Activated naive CD4-positive, alpha-beta T cell treated with anti-CD3 and anti-CD28 coated beads, Interleukin-2, amount 50 U/mL, for 24 hours (primary cell): Measurements from ENCODE around the gene KYNU.
"Not testable (repeated sequence)": the region's sequence is repeated elsewhere in the genome, so short reads cannot be mapped to it uniquely, and the experiment has no call there.

ENCODE experiments used
- H3K27ac Mint-ChIP-seq: one replicate; pipeline ENCODE4 v1.8.0; 2021; ENCODE audit warnings: mild to moderate bottlenecking, mixed read lengths
- H3K27me3 Mint-ChIP-seq: one replicate; pipeline ENCODE4 v1.8.0; 2021; ENCODE audit warnings: mixed read lengths
- H3K36me3 Mint-ChIP-seq: one replicate; pipeline ENCODE4 v1.8.0; 2021; ENCODE audit warnings: mixed read lengths
- H3K4me1 Mint-ChIP-seq: one replicate; pipeline ENCODE4 v1.8.0; 2021; ENCODE audit warnings: mixed read lengths
- H3K4me3 Mint-ChIP-seq: one replicate; pipeline ENCODE4 v1.8.0; 2021; ENCODE audit warnings: mild to moderate bottlenecking, mixed read lengths
- H3K9me3 Mint-ChIP-seq: one replicate; pipeline ENCODE4 v1.8.0; 2021; ENCODE audit warnings: mixed read lengths

The KYNU gene

GRCh38 chr2:143058851-143059250, 181.4 kb downstream of the KYNU start:
- H3K36me3 Mint-ChIP-seq = no peaks in the 10 kb centered on the region
- no peak overlapping the region for H3K4me3 Mint-ChIP-seq
- peaks cover 2% of the 10 kb centered on the region for H3K27me3 Mint-ChIP-seq
- no peaks in the 10 kb centered on the region for H3K9me3 Mint-ChIP-seq
- no peak overlapping the region for H3K27ac Mint-ChIP-seq
- no peaks in the 10 kb centered on the region for H3K4me1 Mint-ChIP-seq

DNA sequence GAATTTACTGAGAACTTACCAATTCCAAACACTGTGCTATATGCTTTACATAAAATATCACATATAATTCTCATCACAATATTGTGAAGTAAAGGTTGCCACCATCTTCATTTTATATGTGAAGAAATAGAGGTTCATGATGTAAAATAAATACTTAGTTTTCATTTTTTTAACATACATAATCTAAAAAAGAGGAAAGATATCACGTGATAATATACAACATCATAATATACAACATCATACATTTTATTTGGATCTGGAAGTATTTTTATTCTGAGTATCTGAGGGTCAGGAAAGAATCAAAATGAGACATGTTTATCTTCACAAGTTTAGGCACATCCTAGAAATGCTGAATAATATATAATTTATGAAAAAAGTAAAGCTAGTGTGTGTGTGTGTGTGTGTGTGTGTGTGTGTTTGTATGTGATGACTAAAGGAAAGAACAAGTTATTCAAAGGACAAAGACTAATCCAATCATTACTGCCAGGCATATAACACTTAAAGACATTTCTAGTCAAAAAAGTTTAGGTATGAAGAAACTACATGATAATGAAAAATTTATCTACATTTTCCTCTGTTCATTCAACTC, 186.2 kb downstream of the KYNU start:
- Mint-ChIP-seq H3K27me3 (peaks cover 4% of the 10 kb centered on the region), H3K4me3 (no peak overlapping the region), H3K9me3 (peaks cover 10% of the 10 kb centered on the region), H3K4me1 (no peaks in the 10 kb centered on the region), H3K36me3 (peaks cover 2% of the 10 kb centered on the region), H3K27ac (no peak overlapping the region)

DNA sequence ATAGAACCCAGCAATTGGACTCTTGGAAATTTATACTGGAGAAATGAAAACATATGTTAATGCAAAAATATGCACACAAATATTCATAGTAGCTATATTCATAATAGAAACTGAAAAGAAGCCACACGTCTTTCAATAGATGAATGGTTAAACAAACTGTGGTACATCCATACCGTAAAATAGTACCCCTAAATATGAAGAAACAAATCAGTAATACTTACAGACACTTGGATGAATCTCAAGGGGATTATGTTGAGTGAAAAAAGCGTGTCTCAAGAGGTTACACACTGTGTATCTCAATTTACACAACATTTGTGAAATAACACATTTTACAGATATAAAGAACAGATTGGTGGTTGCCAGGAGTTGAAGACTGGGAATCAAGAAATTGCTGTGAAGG, 190.6 kb downstream of the KYNU start:
- no peak overlapping the region for H3K4me3 Mint-ChIP-seq
- H3K27ac Mint-ChIP-seq = no peak overlapping the region
- peaks cover 10% of the 10 kb centered on the region for H3K9me3 Mint-ChIP-seq
- peaks cover 2% of the 10 kb centered on the region for H3K36me3 Mint-ChIP-seq
- H3K4me1 Mint-ChIP-seq = no peaks in the 10 kb centered on the region
- peaks cover 2% of the 10 kb centered on the region for H3K27me3 Mint-ChIP-seq

GRCh38 chr2:143068509-143068908, 191.0 kb downstream of the KYNU start:
- H3K27ac Mint-ChIP-seq = no peak overlapping the region
- H3K4me1 Mint-ChIP-seq = no peaks in the 10 kb centered on the region
- H3K9me3 Mint-ChIP-seq = peaks cover 10% of the 10 kb centered on the region
- H3K4me3 Mint-ChIP-seq = no peak overlapping the region
- H3K36me3 Mint-ChIP-seq = peaks cover 2% of the 10 kb centered on the region
- peaks cover 2% of the 10 kb centered on the region for H3K27me3 Mint-ChIP-seq

- Mint-ChIP-seq H3K36me3 (peaks cover 3% of the 10 kb centered on the region), H3K4me1 (no peaks in the 10 kb centered on the region), H3K9me3 (no peaks in the 10 kb centered on the region), H3K27ac (no peak overlapping the region), H3K27me3 (no peaks in the 10 kb centered on the region), H3K4me3 (no peak overlapping the region)
Measured at GRCh38 chr2:143070704-143071103, 193.2 kb downstream of the KYNU start.

DNA sequence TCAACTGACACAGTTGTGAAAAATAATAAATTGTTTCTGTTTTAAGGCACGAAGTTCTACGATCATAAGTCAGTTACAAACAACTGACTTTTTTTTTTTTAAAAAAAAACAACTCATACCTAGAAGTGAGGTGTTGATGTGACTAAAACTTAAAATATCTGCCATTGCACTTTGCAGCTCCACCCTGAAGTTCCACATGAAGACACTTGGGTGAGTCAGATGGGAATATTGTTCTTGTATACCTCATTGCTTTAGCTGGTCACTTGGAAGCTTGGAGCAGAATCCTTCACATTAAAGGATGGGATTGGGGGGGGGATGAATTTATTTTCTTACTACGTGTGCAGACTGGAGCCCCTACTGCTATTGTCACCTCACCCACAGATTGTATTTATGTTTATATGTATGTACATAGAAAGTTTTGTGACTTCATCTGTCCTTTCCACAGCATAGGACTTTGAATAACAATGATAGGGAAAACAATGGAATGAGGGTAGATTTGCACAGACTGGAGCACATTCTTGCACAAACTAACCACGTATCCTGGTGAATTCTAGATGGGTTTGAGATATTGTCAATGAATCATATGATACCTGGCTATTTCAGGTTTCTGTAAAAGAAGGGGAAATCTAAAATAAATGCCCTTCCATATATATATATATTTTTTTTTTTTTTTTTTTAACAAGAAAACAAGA, 193.9 kb downstream of the KYNU start:
- peaks cover 3% of the 10 kb centered on the region for H3K36me3 Mint-ChIP-seq
- H3K27ac Mint-ChIP-seq = no peak overlapping the region
- H3K27me3 Mint-ChIP-seq = no peaks in the 10 kb centered on the region
- H3K4me1 Mint-ChIP-seq = no peaks in the 10 kb centered on the region
- H3K4me3 Mint-ChIP-seq = no peak overlapping the region
- H3K9me3 Mint-ChIP-seq = no peaks in the 10 kb centered on the region

DNA sequence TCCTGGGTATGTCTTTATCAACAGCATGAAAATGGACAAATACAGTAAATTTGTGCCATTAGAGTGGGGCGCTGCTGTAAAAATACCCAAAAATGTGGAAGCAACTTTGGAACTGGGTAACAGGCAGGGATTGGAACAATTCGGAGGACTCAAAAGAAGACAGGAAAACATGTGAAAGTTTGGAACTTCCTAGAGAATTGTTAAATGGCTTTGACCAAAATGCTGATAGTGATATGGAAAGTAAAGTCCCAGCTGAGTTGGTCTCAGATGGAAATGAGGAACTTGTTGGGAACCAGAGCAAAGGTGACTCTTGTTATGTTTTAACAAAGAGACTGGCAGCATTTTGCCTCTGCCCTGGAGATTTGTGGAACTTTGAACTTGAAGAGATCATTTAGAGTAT, 197.4 kb downstream of the KYNU start:
- not testable (repeated sequence) for H3K9me3 Mint-ChIP-seq, H3K27me3 Mint-ChIP-seq, H3K36me3 Mint-ChIP-seq, H3K4me3 Mint-ChIP-seq, H3K4me1 Mint-ChIP-seq, H3K27ac Mint-ChIP-seq

DNA sequence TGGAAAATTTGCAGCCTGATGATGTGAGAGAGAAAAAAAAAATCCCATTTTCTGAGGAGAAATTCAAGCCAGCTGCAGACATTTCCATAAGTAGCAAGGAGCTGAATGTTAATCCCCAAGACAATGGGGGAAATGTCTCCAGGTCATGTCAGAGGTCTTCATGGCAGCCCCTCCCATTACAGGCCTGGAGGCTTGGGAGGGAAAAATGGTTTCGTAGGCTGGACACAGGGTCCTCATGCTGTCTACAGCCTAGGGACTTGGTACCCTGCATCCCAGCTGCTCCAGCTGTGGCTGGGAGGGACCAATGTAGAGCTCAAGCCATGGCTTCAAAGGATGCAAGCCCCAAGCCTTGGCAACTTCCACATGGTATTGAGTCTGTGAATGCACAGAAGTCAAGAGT, 198.2 kb downstream of the KYNU start:
- Mint-ChIP-seq H3K36me3 (peaks cover 3% of the 10 kb centered on the region), H3K4me1 (no peaks in the 10 kb centered on the region), H3K9me3 (no peaks in the 10 kb centered on the region), H3K4me3 (no peak overlapping the region), H3K27ac (no peak overlapping the region), H3K27me3 (no peaks in the 10 kb centered on the region)

GRCh38 chr2:143078104-143078503, 200.6 kb downstream of the KYNU start:
- Mint-ChIP-seq H3K4me1 (no peaks in the 10 kb centered on the region), H3K27me3 (no peaks in the 10 kb centered on the region), H3K36me3 (peaks cover 3% of the 10 kb centered on the region), H3K9me3 (no peaks in the 10 kb centered on the region), H3K27ac (no peak overlapping the region), H3K4me3 (no peak overlapping the region)

GRCh38 chr2:143081616-143082015, 204.2 kb downstream of the KYNU start:
- H3K9me3 Mint-ChIP-seq = no peaks in the 10 kb centered on the region
- H3K4me3 Mint-ChIP-seq = no peak overlapping the region
- no peak overlapping the region for H3K27ac Mint-ChIP-seq
- H3K4me1 Mint-ChIP-seq = peaks cover 25% of the 10 kb centered on the region
- no peaks in the 10 kb centered on the region for H3K27me3 Mint-ChIP-seq
- H3K36me3 Mint-ChIP-seq = no peaks in the 10 kb centered on the region

DNA sequence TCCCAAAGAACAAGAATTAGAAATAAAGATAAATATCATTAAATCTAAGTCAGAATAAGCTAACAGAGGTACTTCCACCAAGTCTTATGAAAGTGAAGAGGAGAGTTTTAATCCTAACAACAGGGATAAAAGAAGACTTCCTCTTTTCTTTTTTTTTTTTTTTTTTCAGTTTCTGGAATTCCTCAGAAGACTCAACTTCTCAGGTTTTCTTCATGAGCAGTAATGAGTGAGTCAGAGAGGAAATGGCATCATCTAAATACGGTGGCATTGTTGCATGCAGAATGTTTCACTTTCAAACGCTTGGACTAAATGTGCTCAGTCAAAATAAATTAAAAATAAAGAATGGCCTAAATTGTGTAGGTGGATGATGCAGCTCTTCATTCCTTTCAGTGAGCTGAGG, 206.2 kb downstream of the KYNU start:
- H3K27ac Mint-ChIP-seq = peak overlapping the region; percentile 46
- peaks cover 25% of the 10 kb centered on the region for H3K4me1 Mint-ChIP-seq
- H3K4me3 Mint-ChIP-seq = no peak overlapping the region
- H3K9me3 Mint-ChIP-seq = no peaks in the 10 kb centered on the region
- H3K36me3 Mint-ChIP-seq = no peaks in the 10 kb centered on the region
- H3K27me3 Mint-ChIP-seq = no peaks in the 10 kb centered on the region

- H3K4me1 Mint-ChIP-seq = peaks cover 25% of the 10 kb centered on the region
- no peaks in the 10 kb centered on the region for H3K27me3 Mint-ChIP-seq
- H3K9me3 Mint-ChIP-seq = no peaks in the 10 kb centered on the region
- no peak overlapping the region for H3K4me3 Mint-ChIP-seq
- H3K36me3 Mint-ChIP-seq = no peaks in the 10 kb centered on the region
- no peak overlapping the region for H3K27ac Mint-ChIP-seq
Measured at GRCh38 chr2:143084462-143084861, 207.0 kb downstream of the KYNU start.

GRCh38 chr2:143085125-143085784, 207.8 kb downstream of the KYNU start:
- Mint-ChIP-seq H3K36me3 (no peaks in the 10 kb centered on the region), H3K9me3 (no peaks in the 10 kb centered on the region), H3K27ac (peak overlapping the region; percentile 80), H3K27me3 (no peaks in the 10 kb centered on the region), H3K4me1 (peaks cover 25% of the 10 kb centered on the region), H3K4me3 (no peak overlapping the region)

DNA sequence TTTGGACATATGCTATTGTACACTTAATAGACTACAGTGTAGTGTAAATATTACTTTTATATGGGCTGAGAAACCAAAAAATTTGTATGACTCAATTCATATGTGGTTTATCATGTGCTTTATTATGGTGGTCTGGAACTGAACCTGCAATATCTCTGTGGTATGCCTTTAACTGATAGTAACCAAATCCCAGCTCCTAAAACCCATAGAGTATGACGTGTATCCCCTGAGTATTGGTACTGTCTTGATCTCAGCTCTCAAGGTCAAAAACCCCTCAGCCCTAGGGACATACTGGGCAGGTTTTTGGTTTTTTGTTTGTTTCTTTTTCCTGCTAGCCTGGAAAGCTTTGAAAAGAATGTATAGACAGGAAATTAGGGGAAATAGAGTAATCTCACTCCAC, 209.6 kb downstream of the KYNU start:
- Mint-ChIP-seq H3K27me3 (no peaks in the 10 kb centered on the region), H3K36me3 (no peaks in the 10 kb centered on the region), H3K4me1 (peaks cover 25% of the 10 kb centered on the region), H3K4me3 (no peak overlapping the region), H3K9me3 (no peaks in the 10 kb centered on the region), H3K27ac (no peak overlapping the region)

GRCh38 chr2:143088388-143088787, 210.9 kb downstream of the KYNU start:
- H3K9me3 Mint-ChIP-seq = no peaks in the 10 kb centered on the region
- H3K27ac Mint-ChIP-seq = no peak overlapping the region
- H3K4me1 Mint-ChIP-seq = peaks cover 25% of the 10 kb centered on the region
- no peak overlapping the region for H3K4me3 Mint-ChIP-seq
- H3K36me3 Mint-ChIP-seq = no peaks in the 10 kb centered on the region
- no peaks in the 10 kb centered on the region for H3K27me3 Mint-ChIP-seq

DNA sequence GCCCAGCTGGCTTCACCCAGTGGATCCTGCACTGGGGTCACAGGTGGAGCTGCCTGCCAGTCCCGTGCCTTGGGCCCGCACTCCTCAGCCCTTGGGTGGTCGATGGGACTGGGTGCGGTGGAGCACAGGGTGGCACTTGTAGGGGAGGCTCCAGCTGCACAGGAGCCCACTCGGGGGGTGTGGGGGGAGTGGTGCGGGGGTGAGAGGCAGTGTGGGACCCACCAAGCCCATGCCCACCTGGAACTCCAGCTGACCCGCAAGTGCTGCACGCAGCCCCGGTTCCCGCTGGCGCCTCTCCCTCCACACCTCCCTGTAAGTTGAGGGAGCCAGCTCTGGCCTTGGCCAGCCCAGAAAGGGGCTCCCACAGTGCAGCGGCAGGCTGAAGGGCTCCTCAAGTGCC, 212.1 kb downstream of the KYNU start:
- H3K36me3 Mint-ChIP-seq, H3K27ac Mint-ChIP-seq, H3K27me3 Mint-ChIP-seq, H3K9me3 Mint-ChIP-seq, H3K4me3 Mint-ChIP-seq: not testable (repeated sequence)
- H3K4me1 Mint-ChIP-seq = peaks cover 14% of the 10 kb centered on the region
